HG02884 (cell line): ENCODE data around the gene TMEM183A.
"Not testable (repeated sequence)": the region's sequence is repeated elsewhere in the genome, so short reads cannot be mapped to it uniquely, and the experiment has no call there.

Source experiments
- ATAC-seq: cut with Tn5 transposase; IDR thresholded peaks from one replicate; pipeline ENCODE4 v1.9.1; 2021; ENCODE audit warnings: mild to moderate bottlenecking, moderate library complexity; ENCODE audit not compliant: unreplicated experiment

Gene TMEM183A

GRCh38 chr1:203006948-203007871 is at the start of gene TMEM183A:
Gene TMEM183A, plus strand, starts transcription at chr1:203007374. Its CDS starts 92 bp downstream, at chr1:203007466.
- ATAC-seq, result peak; percentile 89

GRCh38 chr1:202957733-202958543 is 49.2 kb upstream of the TMEM183A start, which contains the start of gene ADIPOR1:
Gene ADIPOR1, minus strand, starts transcription at chr1:202958312. Its CDS starts 7,242 bp downstream, at chr1:202951070.
- ATAC-seq, result peak; percentile 97

- ATAC-seq, result no peak
Observed at GRCh38 chr1:202958544-202959275, 48.5 kb upstream of the TMEM183A start.

GRCh38 chr1:202959276-202959620 is 47.9 kb upstream of the TMEM183A start:
- ATAC-seq, result no peak

- no peak for ATAC-seq
Observed at GRCh38 chr1:202961220-202961880, 45.8 kb upstream of the TMEM183A start.

GRCh38 chr1:202964791-202965410 is 42.3 kb upstream of the TMEM183A start:
- ATAC-seq, result no peak

- no peak for ATAC-seq
Observed at GRCh38 chr1:202965422-202965821, 41.8 kb upstream of the TMEM183A start.

GRCh38 chr1:202966006-202966898 is 40.9 kb upstream of the TMEM183A start:
- ATAC-seq, result no peak

GRCh38 chr1:202967684-202968281 is 39.4 kb upstream of the TMEM183A start:
- ATAC-seq, result no peak

- no peak for ATAC-seq
Observed at GRCh38 chr1:202968351-202968750, 38.8 kb upstream of the TMEM183A start.

- ATAC-seq, result no peak
Observed at GRCh38 chr1:202968895-202969295, 38.3 kb upstream of the TMEM183A start.

GRCh38 chr1:202972046-202972445 is 35.1 kb upstream of the TMEM183A start:
- ATAC-seq, result no peak

- ATAC-seq, result no peak
Observed at GRCh38 chr1:202974856-202975255, 32.3 kb upstream of the TMEM183A start.

GRCh38 chr1:202976633-202977032 is 30.5 kb upstream of the TMEM183A start:
- no peak for ATAC-seq

- ATAC-seq, result no peak
Observed at GRCh38 chr1:202979459-202979858, 27.7 kb upstream of the TMEM183A start.

- no peak for ATAC-seq
Observed at GRCh38 chr1:202981939-202982338, 25.2 kb upstream of the TMEM183A start.

GRCh38 chr1:202982715-202983430 is 24.3 kb upstream of the TMEM183A start:
- ATAC-seq, result no peak

- ATAC-seq, result not testable (repeated sequence)
Observed at GRCh38 chr1:202986120-202986519, 21.1 kb upstream of the TMEM183A start.
